ENCODE measurements around the gene CDH13.

DNA sequence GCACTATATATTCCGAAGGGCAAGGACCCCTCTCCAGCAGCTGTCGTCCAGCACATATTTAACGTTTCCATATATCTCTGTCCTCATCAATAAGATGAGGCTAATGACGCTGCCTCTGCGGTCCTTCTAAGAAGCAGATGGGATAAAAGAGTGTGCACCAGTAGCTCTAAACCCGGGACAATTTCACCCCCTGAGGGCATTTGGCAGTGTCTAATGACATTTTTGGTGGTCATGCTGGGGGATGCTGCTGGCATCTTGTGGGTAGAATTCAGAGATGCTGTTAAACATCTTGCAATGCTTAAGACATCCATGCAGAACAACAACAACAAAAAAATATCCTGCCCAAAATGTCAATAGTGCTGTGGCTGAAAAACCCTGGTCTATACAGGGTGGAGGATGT lies 372.9 kb downstream of the CDH13 start:
- TF ChIP-seq POLR2A (IDR thresholded peaks at IDR 0.05) = no peak
- TF ChIP-seq, protein P1, sequence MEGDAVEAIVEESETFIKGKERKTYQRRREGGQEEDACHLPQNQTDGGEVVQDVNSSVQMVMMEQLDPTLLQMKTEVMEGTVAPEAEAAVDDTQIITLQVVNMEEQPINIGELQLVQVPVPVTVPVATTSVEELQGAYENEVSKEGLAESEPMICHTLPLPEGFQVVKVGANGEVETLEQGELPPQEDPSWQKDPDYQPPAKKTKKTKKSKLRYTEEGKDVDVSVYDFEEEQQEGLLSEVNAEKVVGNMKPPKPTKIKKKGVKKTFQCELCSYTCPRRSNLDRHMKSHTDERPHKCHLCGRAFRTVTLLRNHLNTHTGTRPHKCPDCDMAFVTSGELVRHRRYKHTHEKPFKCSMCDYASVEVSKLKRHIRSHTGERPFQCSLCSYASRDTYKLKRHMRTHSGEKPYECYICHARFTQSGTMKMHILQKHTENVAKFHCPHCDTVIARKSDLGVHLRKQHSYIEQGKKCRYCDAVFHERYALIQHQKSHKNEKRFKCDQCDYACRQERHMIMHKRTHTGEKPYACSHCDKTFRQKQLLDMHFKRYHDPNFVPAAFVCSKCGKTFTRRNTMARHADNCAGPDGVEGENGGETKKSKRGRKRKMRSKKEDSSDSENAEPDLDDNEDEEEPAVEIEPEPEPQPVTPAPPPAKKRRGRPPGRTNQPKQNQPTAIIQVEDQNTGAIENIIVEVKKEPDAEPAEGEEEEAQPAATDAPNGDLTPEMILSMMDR (IDR thresholded peaks at IDR 0.05) = no peak

Data from thyroid gland (tissue), 4 donors.